SKM-1 (cell line): ENCODE measurements around the gene TNFRSF1A.
A peak's percentile ranks its signal among the peaks of the same experiment; 100 is the strongest.

Source experiments
- DNase-seq: peaks from one replicate; lab custom pipeline; 2025; ENCODE audit not compliant: unreplicated experiment; lab: John Stamatoyannopoulos, UW

TNFRSF1A gene

DNA sequence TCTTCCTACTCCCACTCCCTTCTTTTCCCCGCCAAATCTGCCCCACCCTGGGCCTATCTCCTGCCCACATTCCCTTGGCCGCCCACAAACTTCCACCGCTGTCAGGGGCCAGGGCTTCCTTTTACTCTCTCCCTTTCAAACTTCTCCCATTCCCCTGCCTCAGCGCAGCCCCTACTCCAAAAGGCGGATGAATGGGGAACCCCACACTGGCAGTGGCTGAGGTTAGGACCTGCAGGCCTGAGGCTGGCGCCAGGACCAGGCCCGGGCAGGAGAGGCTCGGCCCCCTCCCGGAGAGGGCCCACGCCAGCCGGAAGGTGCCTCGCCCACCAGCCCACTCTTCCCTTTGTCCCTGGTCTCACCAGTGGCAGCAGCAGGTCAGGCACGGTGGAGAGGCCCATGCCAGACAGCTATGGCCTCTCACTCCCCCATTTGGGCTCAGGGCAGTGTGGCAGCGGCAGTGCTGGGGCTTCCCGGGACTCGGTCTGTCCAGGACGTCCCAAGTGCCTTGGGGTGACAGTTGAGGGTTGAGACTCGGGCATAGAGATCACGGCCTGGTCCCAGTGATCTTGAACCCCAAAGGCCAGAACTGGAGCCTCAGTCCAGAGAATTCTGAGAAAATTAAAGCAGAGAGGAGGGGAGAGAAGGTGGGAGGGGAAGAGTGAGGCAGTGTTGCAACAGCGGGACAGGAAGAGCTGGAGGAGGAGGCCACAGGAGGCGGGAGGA lies at the start of gene TNFRSF1A:
TNFRSF1A (minus strand) TSS at position 660 of the 723 bp plus-strand sequence; CDS start at position 398, 262 bp downstream.
- peak; percentile 52 for DNase-seq

DNA sequence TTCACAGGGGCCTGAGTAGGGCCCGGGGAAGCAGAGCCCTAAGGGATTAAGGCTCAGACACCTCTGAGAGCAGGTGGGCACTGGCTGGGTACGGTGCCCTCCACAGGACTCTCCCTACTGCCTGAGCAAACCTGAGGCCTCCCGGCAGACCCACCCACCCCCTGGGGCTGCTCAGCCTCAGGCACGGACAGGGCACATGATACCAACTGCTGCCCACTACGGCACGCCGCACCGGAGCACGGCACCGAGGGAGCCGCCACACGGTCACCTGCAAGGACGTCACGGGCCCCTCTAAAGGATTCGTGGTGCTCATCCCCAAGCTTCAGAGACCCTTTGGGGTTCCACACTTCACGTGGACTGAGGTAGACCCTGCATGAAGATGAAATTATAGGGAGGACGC lies 49.1 kb upstream of the TNFRSF1A start:
- DNase-seq: no peak

DNA sequence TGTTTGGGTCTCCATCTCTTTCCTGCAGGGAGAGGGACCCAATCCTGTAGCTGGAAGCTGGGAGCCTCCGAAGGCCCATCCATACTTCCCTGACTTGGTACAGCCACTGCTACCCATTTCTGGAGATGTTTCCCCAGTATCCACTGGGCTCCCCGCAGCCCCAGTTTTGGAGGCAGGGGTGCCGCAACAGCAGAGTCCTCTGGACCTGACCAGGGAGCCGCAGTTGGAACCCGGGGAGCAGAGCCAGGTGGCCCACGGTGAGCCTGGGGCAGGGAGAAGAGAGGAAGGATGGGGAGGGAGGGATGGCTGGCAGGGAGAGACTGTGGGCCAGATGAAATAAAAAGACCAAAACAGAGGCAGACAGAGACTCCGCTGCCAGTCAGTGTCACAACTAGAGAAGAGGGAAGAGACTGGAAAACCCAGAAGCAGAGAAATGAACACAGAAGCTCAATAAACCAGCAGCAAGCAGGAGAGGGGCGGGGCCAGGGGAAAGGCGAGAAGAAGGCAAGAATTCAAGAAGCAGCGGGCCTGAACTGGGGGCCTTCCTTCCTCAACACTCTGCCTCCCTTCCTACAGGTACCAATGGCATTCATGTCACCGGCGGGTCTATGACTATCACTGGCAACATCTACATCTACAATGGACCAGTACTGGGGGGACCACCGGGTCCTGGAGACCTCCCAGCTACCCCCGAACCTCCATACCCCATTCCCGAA lies 48.4 kb upstream of the TNFRSF1A start:
- no peak for DNase-seq

DNA sequence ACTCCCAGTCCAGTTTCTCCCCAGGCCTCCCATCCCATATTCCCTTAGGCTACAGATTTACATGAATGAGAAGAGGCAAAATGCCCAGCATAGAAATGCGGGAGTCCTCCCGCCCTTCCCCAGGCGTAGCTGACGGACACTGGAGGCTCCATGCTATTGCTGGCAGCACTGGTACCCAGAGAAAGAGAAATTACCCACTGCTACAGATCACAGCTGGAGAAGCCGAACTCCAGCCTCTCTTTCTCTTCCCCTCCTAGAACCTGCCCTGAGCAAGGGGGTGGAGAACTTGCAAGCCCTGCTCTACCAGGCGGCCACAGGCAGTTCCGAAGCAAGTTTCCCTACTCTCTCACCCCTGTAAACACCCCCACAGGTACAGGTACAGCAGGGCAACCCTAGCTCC lies 45.7 kb upstream of the TNFRSF1A start:
- DNase-seq: no peak

DNA sequence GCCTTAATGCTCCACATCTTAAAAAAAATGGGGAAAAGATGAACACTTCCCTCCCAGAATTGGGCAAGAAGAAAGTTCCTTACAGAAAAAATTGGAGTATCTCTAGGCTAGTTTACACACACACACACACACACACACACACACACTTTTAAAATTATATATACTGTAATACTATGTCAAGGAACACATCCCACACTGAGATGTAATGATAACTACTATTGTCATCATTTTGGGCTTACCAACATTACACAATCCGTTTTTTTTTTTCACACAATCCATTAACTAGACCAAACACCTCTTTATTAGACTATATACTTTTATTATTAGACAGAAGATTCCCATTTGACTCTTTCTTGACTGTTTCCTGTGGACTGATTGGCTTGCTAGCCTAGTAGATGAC lies 44.6 kb upstream of the TNFRSF1A start:
- DNase-seq: no peak

DNA sequence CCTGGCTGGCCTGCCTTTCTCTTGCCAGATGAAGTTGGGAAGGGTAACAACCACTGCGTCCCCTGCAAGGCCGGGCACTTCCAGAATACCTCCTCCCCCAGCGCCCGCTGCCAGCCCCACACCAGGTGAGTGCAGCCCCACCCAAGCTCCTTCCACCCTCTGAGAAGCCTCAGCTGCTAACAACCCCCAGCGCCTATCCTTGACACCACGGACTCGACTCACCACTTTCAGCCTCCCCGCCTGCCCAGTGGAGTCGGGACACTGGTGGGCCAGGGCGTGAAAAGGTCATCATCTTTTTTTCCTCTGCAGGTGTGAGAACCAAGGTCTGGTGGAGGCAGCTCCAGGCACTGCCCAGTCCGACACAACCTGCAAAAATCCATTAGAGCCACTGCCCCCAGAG lies 44.2 kb upstream of the TNFRSF1A start:
- DNase-seq: no peak

DNA sequence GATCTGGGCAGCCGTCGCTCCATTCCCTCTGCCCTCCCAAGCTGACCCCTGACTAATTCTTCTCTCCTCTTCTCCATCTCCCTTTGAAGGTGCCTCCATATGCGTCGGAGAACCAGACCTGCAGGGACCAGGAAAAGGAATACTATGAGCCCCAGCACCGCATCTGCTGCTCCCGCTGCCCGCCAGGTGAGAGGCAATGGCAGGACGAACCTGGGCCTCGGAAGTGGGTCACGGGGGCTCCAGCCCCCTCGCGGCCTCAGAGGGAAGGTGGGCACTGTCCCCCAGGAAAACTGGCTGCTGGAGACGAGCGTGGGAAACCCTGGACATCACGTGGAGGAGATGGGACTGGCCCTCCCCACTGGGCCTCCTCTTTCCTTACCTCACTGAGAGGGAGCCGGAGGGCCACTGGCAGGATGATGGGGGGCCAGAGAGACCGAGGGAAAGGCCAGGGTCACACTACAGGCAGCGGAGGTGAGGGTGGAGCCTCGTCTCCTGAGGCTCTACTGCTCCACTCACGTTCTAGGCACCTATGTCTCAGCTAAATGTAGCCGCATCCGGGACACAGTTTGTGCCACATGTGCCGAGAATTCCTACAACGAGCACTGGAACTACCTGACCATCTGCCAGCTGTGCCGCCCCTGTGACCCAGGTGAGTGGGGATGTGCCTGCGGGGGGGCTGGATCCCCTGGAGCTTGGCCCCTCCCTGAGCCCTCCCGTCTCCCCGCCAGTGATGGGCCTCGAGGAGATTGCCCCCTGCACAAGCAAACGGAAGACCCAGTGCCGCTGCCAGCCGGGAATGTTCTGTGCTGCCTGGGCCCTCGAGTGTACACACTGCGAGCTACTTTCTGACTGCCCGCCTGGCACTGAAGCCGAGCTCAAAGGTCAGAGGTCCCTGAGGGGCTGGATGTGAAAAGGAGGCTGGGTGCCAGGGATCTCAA lies 42.9 kb upstream of the TNFRSF1A start:
- DNase-seq: no peak

DNA sequence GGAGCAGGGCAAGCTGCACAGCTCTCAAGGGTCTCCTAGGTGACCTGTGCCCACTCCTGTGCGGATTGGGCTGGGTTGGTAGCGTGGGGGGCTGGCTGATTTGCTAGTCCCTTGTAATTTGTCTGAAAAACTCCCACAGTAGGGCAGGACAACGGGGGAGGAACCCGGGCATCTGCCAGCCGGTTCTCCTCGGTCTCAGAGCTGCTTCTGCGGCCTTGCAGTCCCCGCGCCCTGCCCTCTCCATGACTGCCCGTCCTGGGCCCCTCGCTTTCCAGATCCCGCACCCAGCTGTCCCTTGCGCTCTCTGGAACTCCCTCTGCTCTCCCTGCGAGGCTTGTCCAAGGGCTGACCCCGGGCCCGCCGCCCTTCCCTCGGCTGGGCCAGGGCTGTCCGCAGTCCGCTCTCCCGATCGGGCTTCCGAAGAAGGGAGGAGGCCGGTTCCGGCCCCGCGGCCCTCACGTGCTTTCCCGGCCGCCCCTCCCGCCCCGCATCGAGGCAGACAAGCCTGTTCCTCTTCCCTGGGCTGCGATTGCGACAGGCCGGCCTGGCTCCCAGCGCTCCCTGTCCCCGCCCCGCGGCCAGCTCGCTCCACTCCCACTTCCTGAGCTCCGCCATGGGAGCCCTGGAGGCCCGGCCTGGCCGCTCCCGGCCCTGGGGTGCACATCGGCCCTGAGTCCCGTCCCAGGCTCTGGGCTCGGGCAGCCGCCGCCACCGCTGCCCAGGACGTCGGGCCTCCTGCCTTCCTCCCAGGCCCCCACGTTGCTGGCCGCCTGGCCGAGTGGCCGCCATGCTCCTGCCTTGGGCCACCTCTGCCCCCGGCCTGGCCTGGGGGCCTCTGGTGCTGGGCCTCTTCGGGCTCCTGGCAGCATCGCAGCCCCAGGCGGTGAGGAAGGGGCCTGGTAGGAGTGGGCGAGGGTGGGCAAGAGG lies 42.0 kb upstream of the TNFRSF1A start, which contains the start of gene LTBR:
LTBR (plus strand) TSS at position 591 of the 927 bp plus-strand sequence; CDS start at position 788, 197 bp downstream.
- peak; percentile 29 for DNase-seq

DNA sequence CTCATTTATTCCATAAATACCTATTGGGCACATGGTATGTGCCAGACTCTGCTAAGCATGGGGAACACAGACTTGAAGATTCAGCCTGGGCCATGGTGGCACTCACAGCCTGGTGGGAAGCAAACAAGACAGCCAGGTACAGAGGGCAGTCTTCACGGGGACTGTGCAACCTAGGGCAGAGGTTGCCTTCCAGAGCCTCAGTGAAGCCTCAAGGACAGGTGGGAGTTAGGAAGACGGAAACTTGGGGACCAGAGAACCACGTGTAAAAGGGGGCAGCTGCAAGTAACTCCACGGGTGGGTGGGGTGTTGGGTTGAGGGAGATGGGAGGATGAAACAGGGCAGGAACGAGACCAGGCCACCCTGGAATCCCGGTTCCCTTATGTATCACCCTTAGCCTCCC lies 41.1 kb upstream of the TNFRSF1A start:
- no peak for DNase-seq

DNA sequence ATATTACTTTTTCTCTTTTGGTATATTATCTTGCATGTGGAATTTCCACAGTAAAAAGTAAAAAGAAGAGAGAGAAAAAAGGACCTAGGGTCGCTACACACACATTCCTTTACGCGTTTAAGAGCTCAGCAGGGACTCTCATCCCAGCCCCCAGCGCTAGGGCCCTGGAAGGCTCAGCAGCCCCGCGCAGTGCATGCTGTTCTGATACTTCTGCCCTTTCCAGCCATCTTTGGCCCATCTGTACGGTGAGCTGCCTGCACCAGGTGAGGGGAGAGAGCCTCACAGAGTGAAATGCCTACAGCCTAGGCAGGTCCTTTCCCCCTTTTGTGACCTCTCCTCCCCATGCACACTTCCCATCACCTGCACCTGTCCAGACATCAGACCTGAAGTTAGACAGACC lies 40.5 kb upstream of the TNFRSF1A start:
- no peak for DNase-seq

DNA sequence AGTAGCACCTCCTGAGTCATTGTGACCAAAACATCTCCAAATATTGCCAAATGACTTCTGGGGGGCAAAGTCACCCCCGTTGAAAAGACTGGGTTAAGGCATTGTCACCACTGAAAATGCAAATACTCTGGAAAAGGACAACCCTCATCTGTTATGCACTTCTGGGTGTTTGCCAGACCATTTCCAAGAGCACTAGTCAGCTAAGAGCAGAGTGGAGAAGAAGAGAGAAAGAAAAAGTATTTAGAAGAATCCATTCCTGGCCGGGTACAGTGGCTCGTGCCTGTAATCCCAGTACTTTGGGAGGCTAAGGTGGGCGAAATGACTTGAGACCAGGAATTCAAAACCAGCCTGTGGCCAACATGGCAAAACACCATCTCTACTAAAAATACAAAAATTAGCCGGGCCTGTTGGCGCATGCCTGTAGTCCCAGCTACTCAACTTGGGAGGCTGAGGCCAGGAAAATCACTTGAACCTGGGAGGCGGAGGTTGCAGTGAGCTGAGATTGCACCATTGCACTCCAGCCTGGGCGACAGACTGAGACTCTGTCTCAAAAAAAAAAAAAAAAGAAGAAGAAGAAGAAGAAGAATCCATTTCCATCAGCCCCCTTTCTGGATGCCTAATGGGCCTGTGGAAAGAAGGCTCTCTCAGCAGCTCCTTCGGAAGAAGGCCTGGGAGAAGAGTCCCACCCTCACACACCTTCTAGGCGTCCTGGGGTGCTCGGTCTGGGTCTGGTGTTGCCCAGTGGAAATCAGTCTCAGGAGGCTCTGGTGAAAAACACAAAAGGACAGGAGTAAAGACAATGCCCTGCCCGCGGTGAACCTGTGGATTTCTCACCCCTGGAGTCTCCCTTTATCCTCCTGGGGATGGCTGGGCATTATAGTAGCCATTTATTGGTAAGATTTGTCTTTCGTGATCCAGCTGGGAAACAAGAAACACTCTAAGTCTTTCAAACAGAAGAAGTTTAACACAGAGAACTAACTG lies 38.6 kb upstream of the TNFRSF1A start:
- DNase-seq: no peak

DNA sequence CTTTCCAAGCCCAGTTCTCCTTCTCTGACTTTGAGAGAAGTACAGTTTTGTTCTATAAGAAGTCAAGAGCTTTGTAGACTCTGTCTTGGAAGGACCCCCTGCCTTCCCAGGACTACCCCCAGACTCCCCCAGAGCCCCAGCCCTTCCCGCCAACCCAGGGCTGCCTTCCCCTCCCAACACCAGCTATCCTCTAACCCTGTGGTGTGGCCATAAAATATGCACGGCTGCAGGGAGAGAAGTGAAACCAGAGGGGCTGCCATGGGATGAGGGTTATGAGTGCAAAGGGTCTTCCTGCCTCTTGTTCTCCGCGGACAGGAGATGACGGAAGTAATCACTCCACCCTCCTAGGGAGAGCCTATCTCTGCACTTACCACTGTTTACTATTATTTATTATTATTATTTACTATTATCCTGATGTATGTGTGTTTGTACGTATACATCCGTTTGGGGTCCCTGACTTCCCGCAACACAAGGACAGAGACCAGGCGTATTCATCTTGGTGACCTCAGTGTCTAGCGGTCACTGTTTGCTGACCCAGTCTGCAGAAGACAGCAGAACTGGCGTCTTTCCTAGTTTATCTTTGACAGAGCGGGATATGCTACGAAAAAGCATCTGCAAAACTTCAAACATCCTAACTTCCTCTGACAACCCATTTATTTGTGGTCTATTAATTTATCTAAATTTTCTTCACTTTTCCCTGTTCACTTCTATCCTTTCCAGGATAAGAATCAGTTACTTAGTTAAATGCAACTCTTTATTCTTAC lies 37.0 kb upstream of the TNFRSF1A start:
- no peak for DNase-seq

DNA sequence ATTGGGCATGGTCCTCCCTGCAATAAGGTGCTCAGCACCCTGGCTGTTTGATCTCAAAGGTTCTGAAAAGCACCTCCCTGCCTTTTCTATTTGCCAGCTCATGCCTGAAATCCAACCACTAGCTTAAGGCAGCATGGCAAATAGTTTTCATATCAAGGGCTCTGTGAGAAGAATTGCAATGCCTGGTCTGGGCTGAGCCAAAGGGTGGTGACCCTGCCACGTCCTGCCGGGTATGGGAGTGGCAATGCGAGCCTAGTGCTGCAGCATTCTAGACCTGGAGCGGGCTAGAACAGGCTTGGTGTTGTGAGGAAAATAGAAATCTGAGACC lies 35.8 kb upstream of the TNFRSF1A start:
- no peak for DNase-seq

DNA sequence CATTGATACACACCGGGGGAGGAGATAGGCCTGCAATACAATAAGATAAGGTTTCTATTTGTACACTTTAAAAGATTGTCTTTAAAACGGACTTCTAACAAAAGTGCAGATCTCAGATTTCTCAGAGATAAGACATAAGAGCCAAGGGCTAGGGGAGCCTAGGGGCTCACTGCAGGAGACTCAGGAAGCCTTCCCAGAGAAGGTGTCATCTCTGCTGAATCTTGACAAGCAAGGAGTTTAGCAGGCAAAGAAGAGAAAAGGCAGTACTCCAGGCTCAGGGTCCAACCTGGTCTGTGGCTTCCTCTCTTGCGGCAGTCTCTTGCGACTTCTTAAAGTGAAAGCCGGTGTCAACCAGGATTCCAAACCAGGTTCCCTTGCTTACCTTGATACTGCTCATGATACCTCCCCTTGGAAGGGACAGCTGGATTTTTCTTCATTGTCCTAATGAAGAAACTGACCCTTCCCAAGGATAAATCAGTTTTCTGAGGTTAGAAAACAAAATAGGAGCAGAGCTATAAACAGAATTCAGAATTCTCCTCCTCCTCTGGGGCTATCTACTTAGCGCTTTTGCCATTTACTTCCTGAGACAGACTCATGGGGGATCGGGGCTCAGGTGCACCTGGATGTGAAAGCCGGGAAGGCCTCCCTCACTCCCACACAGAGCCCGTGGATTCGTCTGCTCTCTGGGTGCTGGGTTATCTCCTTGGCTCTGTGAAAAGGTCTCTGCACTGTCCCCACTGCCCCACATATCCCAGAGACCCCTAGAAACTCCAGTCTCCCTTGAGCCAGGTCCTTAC lies 35.2 kb upstream of the TNFRSF1A start:
- DNase-seq: no peak

DNA sequence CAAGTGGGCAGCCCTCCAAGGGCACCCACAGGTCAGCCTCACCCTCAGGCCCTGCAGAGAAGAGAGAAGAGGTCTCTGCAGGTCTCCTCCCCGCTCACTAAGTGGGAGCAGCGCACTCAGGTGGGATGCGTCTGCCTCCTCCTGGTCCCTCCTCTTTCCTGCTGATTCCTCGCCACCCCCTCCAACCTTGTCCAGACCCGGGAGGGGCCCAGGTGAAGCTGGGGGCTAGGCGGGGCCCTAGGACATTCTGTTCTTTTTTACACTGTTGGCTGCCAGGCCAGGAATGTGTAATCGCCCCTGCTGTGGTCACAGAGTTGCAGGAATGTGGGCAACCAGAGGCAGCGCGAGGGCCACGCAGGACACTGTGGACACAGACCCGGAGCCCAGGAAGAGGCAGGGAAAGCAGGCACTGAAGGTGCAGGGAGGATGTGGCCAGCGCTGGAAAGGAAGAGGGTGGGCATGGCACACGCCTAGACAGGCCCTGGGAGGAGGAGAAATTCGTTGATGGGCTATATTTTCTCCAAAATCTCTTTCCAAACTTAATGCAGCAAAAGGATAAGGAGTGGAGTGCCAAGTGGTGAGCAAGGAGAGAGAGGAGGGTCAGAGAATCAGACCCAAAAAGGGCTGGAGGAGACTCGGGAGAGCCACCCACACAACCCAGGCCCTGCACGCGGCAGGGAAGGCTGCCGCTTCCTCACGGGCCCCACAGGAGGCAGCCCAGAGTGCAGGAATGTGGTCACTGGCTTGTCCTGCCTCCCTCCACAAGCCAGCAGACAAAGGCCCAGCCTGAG lies 34.4 kb upstream of the TNFRSF1A start:
- no peak for DNase-seq

DNA sequence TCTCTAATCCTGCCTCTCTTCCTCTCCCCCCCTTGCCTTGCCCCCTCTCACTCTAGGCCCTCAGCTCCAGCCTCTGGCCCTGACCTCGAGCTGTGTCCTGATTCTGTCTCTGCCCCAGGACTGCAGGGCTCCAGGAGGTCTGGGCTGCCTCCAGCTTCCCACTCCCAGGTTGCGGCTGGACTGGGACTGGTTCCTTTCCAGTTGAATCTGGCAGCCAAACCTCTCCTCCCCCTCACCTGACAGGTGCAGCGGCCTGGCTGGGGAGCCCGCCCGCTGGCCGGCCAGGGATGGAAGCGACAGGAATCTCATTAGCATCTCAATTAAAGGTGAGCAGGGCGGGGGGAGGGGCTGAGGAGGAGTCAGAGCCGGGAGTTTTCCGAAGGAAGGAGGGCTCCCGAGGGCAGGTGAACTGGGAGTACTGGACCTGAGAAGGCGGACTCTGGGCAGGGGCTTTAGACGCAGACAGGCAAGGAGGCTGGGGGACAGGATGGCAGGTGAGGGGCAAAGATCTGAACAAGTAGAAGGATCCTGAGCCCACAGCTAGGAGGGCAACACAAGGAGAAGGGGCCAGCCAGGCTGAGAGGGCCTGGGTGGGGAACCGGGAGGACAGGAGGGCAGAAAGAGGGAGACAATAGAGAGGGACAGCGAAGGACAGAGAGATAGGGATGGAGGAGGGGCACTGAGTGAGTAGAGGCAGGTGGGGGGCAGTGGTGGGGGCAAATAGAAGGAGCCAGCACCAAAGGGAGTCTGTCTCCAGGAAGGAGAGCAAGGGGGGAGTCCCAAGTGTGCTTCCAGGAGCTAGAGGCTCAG lies 33.6 kb upstream of the TNFRSF1A start, which contains the start of gene SCNN1A:
SCNN1A (minus strand) TSS at position 295 of the 810 bp plus-strand sequence. CDS start 780 bp downstream, outside the sequence.
- no peak for DNase-seq
